Astrocyte (in vitro differentiated cells and primary cell): ENCODE data around the gene PCDHB3.

Experiments
- EZH2 ChIP-seq: IDR thresholded peaks from 2 replicates; pipeline ENCODE4 v1.6.1; 2012; ENCODE audit warnings: mild to moderate bottlenecking, low read length, inconsistent platforms; ENCODE audit not compliant: insufficient read depth
- TF ChIP-seq, protein P1 (sequence below): IDR thresholded peaks from 2 replicates; pipeline ENCODE4 v1.5.1; 2011; ENCODE audit warnings: low read depth, mild to moderate bottlenecking, inconsistent platforms, low read length, moderate library complexity; ENCODE audit not compliant: insufficient read depth

GRCh38 chr5:141077826-141078225 lies 22.4 kb upstream of the PCDHB3 start:
- TF ChIP-seq, protein P1, sequence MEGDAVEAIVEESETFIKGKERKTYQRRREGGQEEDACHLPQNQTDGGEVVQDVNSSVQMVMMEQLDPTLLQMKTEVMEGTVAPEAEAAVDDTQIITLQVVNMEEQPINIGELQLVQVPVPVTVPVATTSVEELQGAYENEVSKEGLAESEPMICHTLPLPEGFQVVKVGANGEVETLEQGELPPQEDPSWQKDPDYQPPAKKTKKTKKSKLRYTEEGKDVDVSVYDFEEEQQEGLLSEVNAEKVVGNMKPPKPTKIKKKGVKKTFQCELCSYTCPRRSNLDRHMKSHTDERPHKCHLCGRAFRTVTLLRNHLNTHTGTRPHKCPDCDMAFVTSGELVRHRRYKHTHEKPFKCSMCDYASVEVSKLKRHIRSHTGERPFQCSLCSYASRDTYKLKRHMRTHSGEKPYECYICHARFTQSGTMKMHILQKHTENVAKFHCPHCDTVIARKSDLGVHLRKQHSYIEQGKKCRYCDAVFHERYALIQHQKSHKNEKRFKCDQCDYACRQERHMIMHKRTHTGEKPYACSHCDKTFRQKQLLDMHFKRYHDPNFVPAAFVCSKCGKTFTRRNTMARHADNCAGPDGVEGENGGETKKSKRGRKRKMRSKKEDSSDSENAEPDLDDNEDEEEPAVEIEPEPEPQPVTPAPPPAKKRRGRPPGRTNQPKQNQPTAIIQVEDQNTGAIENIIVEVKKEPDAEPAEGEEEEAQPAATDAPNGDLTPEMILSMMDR, result no peak
- no peak for TF ChIP-seq EZH2
